ENCODE measurements around the gene DHX16.

DNA sequence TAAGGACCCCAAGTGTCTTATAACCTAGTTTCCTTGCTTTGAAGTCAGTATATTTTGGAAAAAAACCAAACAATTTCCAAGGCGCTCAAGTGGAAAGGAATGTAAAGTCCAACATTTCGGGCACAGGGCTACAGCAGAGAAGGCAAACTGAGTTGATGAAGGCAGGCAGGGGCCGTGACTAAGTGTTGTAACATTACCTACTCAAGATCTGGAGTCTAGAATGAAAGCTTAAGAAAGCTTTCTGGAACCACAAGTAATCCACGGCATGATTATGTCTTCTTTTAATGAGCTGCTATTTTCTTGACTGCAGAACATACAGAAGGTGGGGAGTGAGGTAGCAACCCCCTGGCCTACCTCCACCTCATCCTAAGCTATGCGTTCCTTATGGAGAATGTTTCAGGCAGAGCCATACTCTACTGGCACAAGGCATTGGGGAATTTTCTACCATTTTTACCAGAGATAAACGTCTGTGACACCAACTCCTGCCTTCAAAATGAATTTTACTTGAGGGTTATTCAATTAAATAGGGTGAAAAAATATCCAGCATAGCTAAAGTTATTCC is 60.0 kb downstream of the DHX16 start:
- TF ChIP-seq, protein P1, sequence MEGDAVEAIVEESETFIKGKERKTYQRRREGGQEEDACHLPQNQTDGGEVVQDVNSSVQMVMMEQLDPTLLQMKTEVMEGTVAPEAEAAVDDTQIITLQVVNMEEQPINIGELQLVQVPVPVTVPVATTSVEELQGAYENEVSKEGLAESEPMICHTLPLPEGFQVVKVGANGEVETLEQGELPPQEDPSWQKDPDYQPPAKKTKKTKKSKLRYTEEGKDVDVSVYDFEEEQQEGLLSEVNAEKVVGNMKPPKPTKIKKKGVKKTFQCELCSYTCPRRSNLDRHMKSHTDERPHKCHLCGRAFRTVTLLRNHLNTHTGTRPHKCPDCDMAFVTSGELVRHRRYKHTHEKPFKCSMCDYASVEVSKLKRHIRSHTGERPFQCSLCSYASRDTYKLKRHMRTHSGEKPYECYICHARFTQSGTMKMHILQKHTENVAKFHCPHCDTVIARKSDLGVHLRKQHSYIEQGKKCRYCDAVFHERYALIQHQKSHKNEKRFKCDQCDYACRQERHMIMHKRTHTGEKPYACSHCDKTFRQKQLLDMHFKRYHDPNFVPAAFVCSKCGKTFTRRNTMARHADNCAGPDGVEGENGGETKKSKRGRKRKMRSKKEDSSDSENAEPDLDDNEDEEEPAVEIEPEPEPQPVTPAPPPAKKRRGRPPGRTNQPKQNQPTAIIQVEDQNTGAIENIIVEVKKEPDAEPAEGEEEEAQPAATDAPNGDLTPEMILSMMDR (IDR thresholded peaks at IDR 0.05; ENCODE audit: insufficient read depth, low read length, poor library complexity, severe bottlenecking) = no peak
- TF ChIP-seq EZH2phosphoT487 (conservative IDR thresholded peaks at IDR 0.05; ENCODE audit: low read length) = no peak
